Urinary bladder (tissue), 4 donors: ENCODE data around the gene UBL5. TPM values are rescaled to one million over a fixed set of nuclear protein-coding genes. Genes with fewer than 3 reads are reported as not detected.
A peak's percentile ranks its signal among the peaks of the same experiment; 100 is the strongest.
"Not testable (repeated sequence)": the region's sequence is repeated elsewhere in the genome, so short reads cannot be mapped to it uniquely, and the experiment has no call there.

Experiments
- DNase-seq: peaks from one replicate; pipeline ENCODE4 v3.0.0-alpha.2; 2015; ENCODE audit errors: extremely low spot score
- H3K27ac ChIP-seq: one replicate; pipeline ENCODE4 v1.5.1; 2013; ENCODE audit warnings: low read depth, mild to moderate bottlenecking, moderate library complexity
- H3K36me3 ChIP-seq: one replicate; pipeline ENCODE4 v1.6.1; 2013; ENCODE audit warnings: mild to moderate bottlenecking, moderate library complexity; ENCODE audit not compliant: insufficient read depth
- H3K4me1 ChIP-seq: one replicate; pipeline ENCODE4 v1.6.1; 2013; ENCODE audit warnings: mild to moderate bottlenecking, moderate library complexity; ENCODE audit not compliant: insufficient read depth
- H3K4me3 ChIP-seq: one replicate; pipeline ENCODE4 v1.5.1; 2013; ENCODE audit warnings: low read depth, low read length
- WGBS: extraction: QIAGEN DNeasy Blood & Tissue Kit; methylation state at CpG from one replicate; pipeline ENCODE4 v1.1.7; 2013; 5-methylcytosine and 5-hydroxymethylcytosine counted together
- polyA plus RNA-seq: library from polyadenylated mRNA; stranded (reverse); fragments of 200-250 nt; gene quantifications from one replicate; pipeline ENCODE4 v1.2.3, GENCODE V29; 2013
- total RNA-seq: library from RNA; depleted of rRNA; stranded (reverse); fragments of >200 nt; gene quantifications from one replicate; pipeline ENCODE4 v1.2.3, GENCODE V29; 2014
- donor health status: healthy with polysubstance abuse.
- donor health status: healthy.

The UBL5 gene
- total and polyA plus RNA-seq, 2 donors, result 92.0 to 436 TPM

- peak overlapping the region; percentile 91 for H3K27ac ChIP-seq
- peak overlapping the region; percentile 41 for H3K4me3 ChIP-seq
- no peaks in the 10 kb centered on the region for H3K36me3 ChIP-seq
- no peaks in the 10 kb centered on the region for H3K4me1 ChIP-seq
- no peak for DNase-seq
- 15% methylated on average over 36 of the region's 36 CpGs for WGBS
Observed at GRCh38 chr19:9793071-9793591, 34.6 kb upstream of the UBL5 start.

- Histone ChIP-seq H3K4me1 (no peaks in the 10 kb centered on the region), H3K4me3 (no peak overlapping the region), H3K36me3 (no peaks in the 10 kb centered on the region), H3K27ac (peak overlapping the region; percentile 64)
- DNase-seq, result peak; percentile 85
- 48% methylated on average over 6 of the region's 6 CpGs for WGBS
Observed at GRCh38 chr19:9796113-9796773, 31.5 kb upstream of the UBL5 start.

GRCh38 chr19:9797871-9798270 lies 29.8 kb upstream of the UBL5 start:
- no peaks in the 10 kb centered on the region for H3K36me3 ChIP-seq
- H3K4me3 ChIP-seq, result no peak overlapping the region
- no peaks in the 10 kb centered on the region for H3K4me1 ChIP-seq
- WGBS, result 63% methylated on average over 5 of the region's 5 CpGs
- no peak overlapping the region for H3K27ac ChIP-seq
- no peak for DNase-seq

GRCh38 chr19:9799162-9799561 lies 28.6 kb upstream of the UBL5 start:
- H3K4me3 ChIP-seq, result no peak overlapping the region
- DNase-seq, result no peak
- H3K36me3 ChIP-seq, result no peaks in the 10 kb centered on the region
- no peaks in the 10 kb centered on the region for H3K4me1 ChIP-seq
- no peak overlapping the region for H3K27ac ChIP-seq

- H3K4me3 ChIP-seq, result no peak overlapping the region
- WGBS, result 91% methylated on average over 10 of the region's 10 CpGs
- no peaks in the 10 kb centered on the region for H3K4me1 ChIP-seq
- DNase-seq, result no peak
- H3K36me3 ChIP-seq, result no peaks in the 10 kb centered on the region
- H3K27ac ChIP-seq, result no peak overlapping the region
Observed at GRCh38 chr19:9801976-9802375, 25.7 kb upstream of the UBL5 start.

GRCh38 chr19:9806803-9807202 lies 20.9 kb upstream of the UBL5 start:
- Histone ChIP-seq H3K4me1 (no peaks in the 10 kb centered on the region), H3K4me3 (no peak overlapping the region), H3K36me3 (peaks cover 4% of the 10 kb centered on the region), H3K27ac (no peak overlapping the region)
- DNase-seq, result no peak
- WGBS, result 89% methylated on average over 3 of the region's 3 CpGs

- H3K4me1 ChIP-seq, result no peaks in the 10 kb centered on the region
- H3K4me3 ChIP-seq, result no peak overlapping the region
- H3K36me3 ChIP-seq, result peaks cover 4% of the 10 kb centered on the region
- WGBS, result 92% methylated on average over 11 of the region's 11 CpGs
- no peak overlapping the region for H3K27ac ChIP-seq
- DNase-seq, result no peak
Observed at GRCh38 chr19:9808855-9809824, 18.6 kb upstream of the UBL5 start.

- H3K4me3 ChIP-seq, result no peak overlapping the region
- H3K27ac ChIP-seq, result no peak overlapping the region
- 96% methylated on average over 21 of the region's 21 CpGs for WGBS
- H3K4me1 ChIP-seq, result no peaks in the 10 kb centered on the region
- H3K36me3 ChIP-seq, result peaks cover 4% of the 10 kb centered on the region
- no peak for DNase-seq
Observed at GRCh38 chr19:9811139-9811538, 16.6 kb upstream of the UBL5 start.

GRCh38 chr19:9818175-9818733 lies 9.5 kb upstream of the UBL5 start:
- H3K4me3 ChIP-seq, result peak overlapping the region; percentile 76
- no peaks in the 10 kb centered on the region for H3K4me1 ChIP-seq
- no peaks in the 10 kb centered on the region for H3K36me3 ChIP-seq
- DNase-seq, result no peak
- H3K27ac ChIP-seq, result peak overlapping the region; percentile 94
- WGBS, result 3% methylated on average over 39 of the region's 39 CpGs

- DNase-seq, result peak; percentile 99
- H3K4me1 ChIP-seq, result no peaks in the 10 kb centered on the region
- H3K4me3 ChIP-seq, result peak within 1 kb of the TSS; percentile 76
- peak within 1 kb of the TSS; percentile 94 for H3K27ac ChIP-seq
- no peaks in the 10 kb centered on the region for H3K36me3 ChIP-seq
- WGBS, result under 1% methylated on average over 82 of the region's 82 CpGs
Observed at GRCh38 chr19:9818734-9819595, 8.8 kb upstream of the UBL5 start, which contains the start of gene FBXL12. Gene FBXL12, minus strand, starts transcription at chr19:9819079. Its CDS starts 266 bp downstream, at chr19:9818813.

- no peak for DNase-seq
- no peak overlapping the region for H3K4me3 ChIP-seq
- under 1% methylated on average over 21 of the region's 21 CpGs for WGBS
- no peaks in the 10 kb centered on the region for H3K4me1 ChIP-seq
- H3K36me3 ChIP-seq, result no peaks in the 10 kb centered on the region
- H3K27ac ChIP-seq, result peak overlapping the region; percentile 72
Observed at GRCh38 chr19:9819596-9819909, 8.2 kb upstream of the UBL5 start.

- H3K4me3 ChIP-seq, H3K36me3 ChIP-seq, H3K4me1 ChIP-seq, DNase-seq: not testable (repeated sequence)
- H3K27ac ChIP-seq, result peak overlapping the region; percentile 72
- 93% methylated on average over 8 of the region's 8 CpGs for WGBS
Observed at GRCh38 chr19:9820034-9820433, 7.7 kb upstream of the UBL5 start.

- H3K4me1 ChIP-seq, result peaks cover 3% of the 10 kb centered on the region
- WGBS, result 85% methylated on average over 5 of the region's 5 CpGs
- no peak overlapping the region for H3K27ac ChIP-seq
- no peaks in the 10 kb centered on the region for H3K36me3 ChIP-seq
- H3K4me3 ChIP-seq, result no peak overlapping the region
- no peak for DNase-seq
Observed at GRCh38 chr19:9823816-9824215, 3.9 kb upstream of the UBL5 start.
